DMS153 treated with DMSO at 0.1 percent for 48 hours (cell line): ENCODE data around the gene FAM131C.

Source experiments
- DNase-seq: peaks from one replicate; lab custom pipeline; 2025; ENCODE audit not compliant: unreplicated experiment; lab: John Stamatoyannopoulos, UW

FAM131C gene

GRCh38 chr1:16017461-16018303 lies 55.8 kb downstream of the FAM131C start, which contains the start of gene HSPB7:
TSS of gene HSPB7 (minus strand) at chr1:16018043. CDS start at chr1:16017963, 80 bp downstream.
- no peak for DNase-seq

GRCh38 chr1:16017076-16017460 lies 56.4 kb downstream of the FAM131C start:
- no peak for DNase-seq

GRCh38 chr1:16015960-16016901 lies 57.2 kb downstream of the FAM131C start:
- no peak for DNase-seq

- no peak for DNase-seq
Observed at GRCh38 chr1:16015491-16015890, 58.0 kb downstream of the FAM131C start.

- no peak for DNase-seq
Observed at GRCh38 chr1:16014509-16015482, 58.7 kb downstream of the FAM131C start.

GRCh38 chr1:16013908-16014258 lies 59.6 kb downstream of the FAM131C start:
- DNase-seq = no peak

GRCh38 chr1:16013220-16013907 lies 60.1 kb downstream of the FAM131C start:
- DNase-seq = no peak

- no peak for DNase-seq
Observed at GRCh38 chr1:16012590-16013219, 60.7 kb downstream of the FAM131C start.

GRCh38 chr1:16011936-16012589 lies 61.4 kb downstream of the FAM131C start:
- no peak for DNase-seq

GRCh38 chr1:16010837-16011236 lies 62.6 kb downstream of the FAM131C start:
- DNase-seq = no peak

- DNase-seq = no peak
Observed at GRCh38 chr1:16009678-16010077, 63.8 kb downstream of the FAM131C start.

GRCh38 chr1:16009030-16009460 lies 64.4 kb downstream of the FAM131C start:
- DNase-seq = peak; percentile 54
